Right lobe of liver (tissue), 6 donors: Measurements from ENCODE around the gene LITAF. TPM values are rescaled to one million over a fixed set of nuclear protein-coding genes. Genes with fewer than 3 reads are reported as not detected.

Source experiments
- ATAC-seq, 4 donors: fragments of 200-7000 bp; cut with Tn5 transposase; one replicate each; pipeline ENCODE4 v1.9.1; 2020; ENCODE audit warnings: mild to moderate bottlenecking in 4 of 4, moderate library complexity in 4 of 4
- DNase-seq, 3 donors: peaks; one replicate each; pipeline ENCODE4 v3.0.0-alpha.2; 2020
- H3K27ac ChIP-seq, 3 donors: fragments of 200-600 bp; one replicate each; pipeline ENCODE4 v1.8.0; 2022
- H3K27me3 ChIP-seq, 2 donors: fragments of 200-600 bp; one replicate each; pipeline ENCODE4 v1.8.0; 2022
- H3K36me3 ChIP-seq, 4 donors: fragments of 200-600 bp; sonication (generic) in 1 of 4; one replicate each; pipeline versions ENCODE4 v1.5.1 to v1.8.0; 2017 to 2022; ENCODE audit warnings: control low read depth in 1 of 4
- H3K4me1 ChIP-seq, 4 donors: fragments of 200-600 bp; sonication (generic) in 1 of 4; one replicate each; pipeline versions ENCODE4 v1.5.1 to v1.8.0; 2017 to 2022; ENCODE audit warnings: control low read depth in 1 of 4
- H3K4me3 ChIP-seq, 3 donors: fragments of 200-600 bp; one replicate each; pipeline ENCODE4 v1.8.0; 2022
- H3K9me3 ChIP-seq, 4 donors: fragments of 200-600 bp; sonication (generic) in 1 of 4; one replicate each; pipeline versions ENCODE4 v1.5.1 to v1.8.0; 2017 to 2022; ENCODE audit warnings: control low read depth in 1 of 4
- POLR2A ChIP-seq: fragments of 450-650 bp; IDR thresholded peaks from one replicate; pipeline ENCODE4 v1.6.1; 2017; ENCODE audit warnings: antibody characterized with exemption, mild to moderate bottlenecking
- WGBS: methylation state at CpG from one replicate; pipeline ENCODE4 v1.1.6; 2018; ENCODE audit warnings: low coverage, low lambda C conversion rate; ENCODE audit not compliant: insufficient coverage; ENCODE audit errors: missing lambda C conversion rate; 5-methylcytosine and 5-hydroxymethylcytosine counted together
- intact Hi-C, 2 donors: fragments of 100-400 bp; cut with DNase I; formaldehyde crosslinking; loops; one replicate each; pipeline versions ENCODE4 v1.11.2 to v1.14.1; 2022
- total RNA-seq, 6 experiments: library from RNA; depleted of rRNA in 2 of 6; stranded (reverse); fragments of >200 nt in 2 of 6; fragmentation: NEBNext Ultra II Directional in 3 of 6; extraction: Animal tissue kit (Norgen Biotek cat#: 25700) in 3 of 6; gene quantifications; one replicate each; pipeline versions ENCODE4 v1.1.0 to v1.2.4, GENCODE V29; 2016 to 2023
- TF ChIP-seq, protein P1 (sequence below), 4 donors: fragments of 200-600 bp in 3 of 4; fragments of 450-650 bp in 1 of 4; IDR thresholded peaks; one replicate each; pipeline versions ENCODE4 v1.5.1 to v1.8.0; 2016 to 2022; ENCODE audit warnings: antibody characterized with exemption in 4 of 4, mild to moderate bottlenecking in 2 of 4
- donor health status: DM: no; HTN: yes; CAD: no.
- donor health status: DM: no; HTN: no; CAD: no.
- donor health status: DM: no; HTN: no; CAD: no.
- donor health status: DM: no; HTN: yes; CAD: no.
- donor health status: DM: no; HTN: yes; CAD: no.

The LITAF gene
- total RNA-seq, 6 experiments from 2014 or later, result 43.7 to 148 (median 59.1) TPM

DNA sequence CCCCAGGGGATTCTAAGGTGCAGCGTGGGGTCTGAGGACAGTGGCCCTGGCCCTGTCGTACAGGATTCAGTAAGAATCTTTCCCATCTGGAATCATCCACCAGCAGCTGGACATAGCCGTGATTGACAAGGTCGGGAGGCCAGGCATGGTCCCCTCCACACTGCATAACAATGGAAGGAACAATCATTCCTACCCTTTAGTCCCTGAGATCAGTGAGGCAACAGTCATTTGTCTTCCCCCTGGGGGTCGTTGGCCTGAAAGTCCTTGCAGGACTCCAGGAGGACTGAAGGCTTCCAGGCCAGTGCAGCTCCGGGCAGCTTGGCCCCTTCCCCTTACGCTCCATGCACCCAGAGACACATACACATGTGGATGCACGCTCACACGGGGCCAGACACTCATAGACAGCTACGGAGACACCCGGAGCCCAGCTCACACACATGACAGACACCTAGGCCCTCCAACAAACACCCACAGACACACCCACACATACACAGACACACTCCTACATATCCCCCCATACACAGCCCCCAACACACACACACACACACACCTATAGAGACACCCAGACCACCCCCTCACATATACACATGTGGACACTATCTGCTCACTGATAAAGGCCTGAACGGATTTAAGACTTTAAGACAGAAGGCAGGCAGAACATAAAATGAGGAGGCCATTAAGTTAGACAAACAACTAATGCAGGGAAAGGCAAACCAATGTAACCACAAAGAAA is 42.9 kb downstream of the LITAF start:
- ATAC-seq (peak in 1 of 4 donors; percentile 8), DNase-seq (no peak)
- no peaks in the 10 kb centered on the region for H3K9me3 ChIP-seq
- H3K27me3 ChIP-seq, result no peaks in the 10 kb centered on the region
- TF ChIP-seq POLR2A, result no peak
- TF ChIP-seq, protein P1, sequence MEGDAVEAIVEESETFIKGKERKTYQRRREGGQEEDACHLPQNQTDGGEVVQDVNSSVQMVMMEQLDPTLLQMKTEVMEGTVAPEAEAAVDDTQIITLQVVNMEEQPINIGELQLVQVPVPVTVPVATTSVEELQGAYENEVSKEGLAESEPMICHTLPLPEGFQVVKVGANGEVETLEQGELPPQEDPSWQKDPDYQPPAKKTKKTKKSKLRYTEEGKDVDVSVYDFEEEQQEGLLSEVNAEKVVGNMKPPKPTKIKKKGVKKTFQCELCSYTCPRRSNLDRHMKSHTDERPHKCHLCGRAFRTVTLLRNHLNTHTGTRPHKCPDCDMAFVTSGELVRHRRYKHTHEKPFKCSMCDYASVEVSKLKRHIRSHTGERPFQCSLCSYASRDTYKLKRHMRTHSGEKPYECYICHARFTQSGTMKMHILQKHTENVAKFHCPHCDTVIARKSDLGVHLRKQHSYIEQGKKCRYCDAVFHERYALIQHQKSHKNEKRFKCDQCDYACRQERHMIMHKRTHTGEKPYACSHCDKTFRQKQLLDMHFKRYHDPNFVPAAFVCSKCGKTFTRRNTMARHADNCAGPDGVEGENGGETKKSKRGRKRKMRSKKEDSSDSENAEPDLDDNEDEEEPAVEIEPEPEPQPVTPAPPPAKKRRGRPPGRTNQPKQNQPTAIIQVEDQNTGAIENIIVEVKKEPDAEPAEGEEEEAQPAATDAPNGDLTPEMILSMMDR (IDR thresholded peaks at IDR 0.05), result no peak
- H3K36me3 ChIP-seq, result peaks cover 0 to 7% (median 3%) of the 10 kb centered on the region in 4 donors
- peaks cover 0 to 9% (median 4%) of the 10 kb centered on the region in 4 donors for H3K4me1 ChIP-seq
- intact Hi-C loops, result no loop called here
- no peak overlapping the region for H3K4me3 ChIP-seq
- H3K27ac ChIP-seq, result no peak overlapping the region
- 82% methylated on average over 1 of the region's 12 CpGs for WGBS

DNA sequence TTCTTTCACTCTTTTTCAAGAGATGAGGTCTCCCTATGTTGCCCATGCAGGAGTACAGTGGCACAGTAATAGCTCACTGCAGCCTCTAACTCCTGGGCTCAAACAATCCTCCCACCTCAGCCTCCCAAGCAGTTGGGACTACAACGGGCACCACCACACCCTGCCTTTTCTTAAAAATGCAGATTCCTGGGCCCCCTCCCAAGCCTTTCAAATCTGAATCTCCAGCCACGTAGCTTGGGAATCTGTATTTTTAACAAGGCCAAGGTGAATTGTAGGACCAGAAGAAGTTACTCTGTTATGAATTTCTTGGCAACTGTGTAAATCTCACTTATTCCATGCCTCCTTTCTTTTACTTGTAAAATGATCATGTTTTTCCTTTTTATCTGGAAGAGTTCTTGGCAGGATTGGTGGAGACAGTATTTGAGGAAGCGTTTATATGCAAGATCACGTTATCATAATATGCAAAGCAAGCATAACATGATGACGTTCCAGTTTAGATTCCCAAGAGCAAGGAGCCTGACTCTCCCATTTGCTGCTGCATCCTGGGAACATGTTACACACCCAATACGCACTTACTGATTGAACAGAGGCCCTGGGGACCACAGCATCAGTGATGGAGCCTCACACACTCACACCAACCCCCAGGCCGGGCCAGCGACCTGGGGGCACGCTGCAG is 44.5 kb downstream of the LITAF start:
- ATAC-seq (no peak), DNase-seq (no peak)
- H3K36me3 ChIP-seq, result no peaks in the 10 kb centered on the region
- WGBS, result 80% methylated on average over 6 of the region's 9 CpGs
- H3K4me3 ChIP-seq, result no peak overlapping the region
- H3K9me3 ChIP-seq, result no peaks in the 10 kb centered on the region
- H3K4me1 ChIP-seq, result peaks cover 0 to 9% (median 4%) of the 10 kb centered on the region in 4 donors
- no peak for TF ChIP-seq POLR2A
- TF ChIP-seq, protein P1 (IDR thresholded peaks at IDR 0.05), result no peak
- H3K27me3 ChIP-seq, result no peaks in the 10 kb centered on the region
- no peak overlapping the region for H3K27ac ChIP-seq
- intact Hi-C loops, result no loop called here

DNA sequence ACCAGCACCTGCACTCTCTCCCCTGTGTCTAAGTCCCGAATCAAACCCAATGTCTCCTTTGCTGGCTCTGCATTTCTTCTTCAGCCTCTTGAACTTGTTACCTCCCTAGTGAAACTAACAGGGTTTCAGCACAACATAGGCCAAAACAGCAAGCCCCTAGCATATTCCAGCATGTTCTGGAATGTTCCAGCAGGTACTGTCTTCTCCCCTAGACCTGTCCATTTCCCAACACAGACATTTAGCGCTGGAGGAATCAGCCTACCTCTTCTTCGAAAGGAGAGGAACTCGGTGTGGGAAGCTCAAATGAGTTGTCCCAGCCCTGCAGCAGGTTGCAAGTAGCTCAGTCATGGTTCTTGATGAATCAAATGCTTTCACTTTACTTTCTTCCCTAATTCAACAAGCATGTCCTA is 47.1 kb downstream of the LITAF start:
- intact Hi-C loops, result no loop called here
- no peak for DNase-seq
- H3K4me3 ChIP-seq, result no peak overlapping the region
- H3K9me3 ChIP-seq, result no peaks in the 10 kb centered on the region
- 37% methylated on average over 3 of the region's 4 CpGs for WGBS
- H3K27me3 ChIP-seq, result no peaks in the 10 kb centered on the region
- no peaks in the 10 kb centered on the region for H3K36me3 ChIP-seq
- no peak for ATAC-seq
- H3K4me1 ChIP-seq, result peaks cover 0 to 20% (median 10%) of the 10 kb centered on the region in 4 donors
- TF ChIP-seq, protein P1 (IDR thresholded peaks at IDR 0.05), result no peak
- H3K27ac ChIP-seq, result peak overlapping the region in 1 of 3 donors; percentile 13

DNA sequence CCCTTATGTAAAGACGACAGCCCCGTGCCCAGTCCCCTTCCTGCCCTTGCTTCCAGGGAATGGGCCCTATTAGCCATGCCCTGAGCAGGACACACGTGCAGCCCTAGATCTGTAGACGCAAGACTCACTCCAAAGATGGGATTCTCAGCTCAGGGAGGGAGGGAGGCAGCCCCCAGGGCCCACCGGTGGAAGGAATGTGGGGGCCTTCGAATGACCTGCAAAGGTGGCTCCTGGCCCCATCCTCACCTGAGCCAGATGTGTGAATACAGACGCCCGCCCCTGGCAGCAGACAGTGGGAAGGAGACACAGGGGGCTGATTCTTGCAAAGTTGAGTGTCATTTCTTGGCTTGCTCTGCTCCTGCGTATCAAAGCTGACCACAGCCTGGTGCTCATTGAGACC is 47.8 kb downstream of the LITAF start:
- DNase-seq (no peak), ATAC-seq (no peak)
- 80% methylated on average over 1 of the region's 9 CpGs for WGBS
- no peaks in the 10 kb centered on the region for H3K36me3 ChIP-seq
- no peaks in the 10 kb centered on the region for H3K9me3 ChIP-seq
- peaks cover 0 to 28% (median 12%) of the 10 kb centered on the region in 4 donors for H3K4me1 ChIP-seq
- H3K27me3 ChIP-seq, result no peaks in the 10 kb centered on the region
- no peak for TF ChIP-seq POLR2A
- TF ChIP-seq, protein P1 (IDR thresholded peaks at IDR 0.05), result no peak
- no peak overlapping the region for H3K27ac ChIP-seq
- intact Hi-C loops, result no loop called here
- no peak overlapping the region for H3K4me3 ChIP-seq
